Memory B cell (primary cell): Measurements from ENCODE around the gene ETV2.

ENCODE experiments used
- ATAC-seq: fragments of 150-1000 bp; cut with Tn5 transposase; 2 replicates; pipeline ENCODE4 v1.10.0; 2021; ENCODE audit warnings: low read depth, mild to moderate bottlenecking, moderate library complexity
- DNase-seq, 2 donors: peaks; one replicate each; pipeline ENCODE4 v3.0.0; 2022; ENCODE audit warnings: low spot score in 2 of 2
- H3K27ac Mint-ChIP-seq: one replicate; pipeline ENCODE4 v1.8.0; 2022; ENCODE audit warnings: mild to moderate bottlenecking, moderate library complexity, mixed read lengths
- H3K27me3 Mint-ChIP-seq: one replicate; pipeline ENCODE4 v1.8.0; 2022; ENCODE audit warnings: mixed read lengths
- H3K36me3 Mint-ChIP-seq: one replicate; pipeline ENCODE4 v1.8.0; 2022; ENCODE audit warnings: mild to moderate bottlenecking, mixed read lengths
- H3K4me1 Mint-ChIP-seq: one replicate; pipeline ENCODE4 v1.8.0; 2022; ENCODE audit warnings: mixed read lengths
- H3K4me3 Mint-ChIP-seq: one replicate; pipeline ENCODE4 v1.8.0; 2022; ENCODE audit warnings: mild to moderate bottlenecking, moderate library complexity, mixed read lengths
- H3K9me3 Mint-ChIP-seq: one replicate; pipeline ENCODE4 v1.8.0; 2022; ENCODE audit warnings: mixed read lengths

Gene ETV2

DNA sequence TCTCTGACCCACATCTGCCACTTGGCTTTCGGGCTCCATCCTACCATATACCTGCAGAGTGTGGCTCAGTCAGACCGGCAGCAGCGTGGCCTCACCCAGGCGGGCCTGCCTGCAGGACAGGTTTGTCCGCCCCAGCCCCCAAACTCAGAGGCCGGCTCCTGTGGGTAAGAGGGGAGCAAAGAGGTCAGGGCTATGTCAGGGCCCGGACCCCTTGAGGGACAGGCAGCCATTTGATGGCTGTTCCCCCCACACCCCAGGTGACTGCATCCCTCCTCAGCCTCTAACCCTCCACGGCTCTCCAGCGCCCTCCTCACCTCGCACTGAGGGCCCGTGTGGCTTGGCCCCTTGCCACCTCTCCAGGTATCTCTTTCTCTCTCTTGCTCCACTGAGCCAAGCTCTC, 50.5 kb downstream of the ETV2 start:
- Mint-ChIP-seq H3K36me3 (no peaks in the 10 kb centered on the region), H3K4me3 (no peak overlapping the region), H3K9me3 (no peaks in the 10 kb centered on the region), H3K27ac (no peak overlapping the region), H3K27me3 (no peaks in the 10 kb centered on the region), H3K4me1 (peaks cover 3% of the 10 kb centered on the region)
- ATAC-seq (no peak), DNase-seq (no peak)

DNA sequence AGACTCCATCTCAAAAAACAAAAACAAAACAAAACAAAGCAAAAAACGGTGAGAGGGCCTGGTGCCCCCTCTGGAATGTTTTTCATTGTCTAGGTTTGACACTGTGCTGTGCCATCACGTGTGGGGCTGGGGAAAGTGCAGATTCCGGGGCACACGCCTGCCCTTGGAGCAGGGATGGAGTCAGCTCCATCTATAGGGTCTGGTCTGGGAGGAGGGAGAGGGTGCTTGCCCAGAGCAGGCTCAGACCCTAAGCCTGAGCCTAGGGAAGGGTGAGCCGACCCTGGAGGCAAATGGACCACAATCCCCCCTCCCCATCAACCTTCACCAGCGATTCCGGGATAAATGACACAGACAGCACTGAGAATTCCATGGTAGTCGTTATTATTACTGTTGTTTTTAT, 51.9 kb downstream of the ETV2 start:
- peak; percentile 1 for ATAC-seq
- no peaks in the 10 kb centered on the region for H3K27me3 Mint-ChIP-seq
- H3K27ac Mint-ChIP-seq: no peak overlapping the region

DNA sequence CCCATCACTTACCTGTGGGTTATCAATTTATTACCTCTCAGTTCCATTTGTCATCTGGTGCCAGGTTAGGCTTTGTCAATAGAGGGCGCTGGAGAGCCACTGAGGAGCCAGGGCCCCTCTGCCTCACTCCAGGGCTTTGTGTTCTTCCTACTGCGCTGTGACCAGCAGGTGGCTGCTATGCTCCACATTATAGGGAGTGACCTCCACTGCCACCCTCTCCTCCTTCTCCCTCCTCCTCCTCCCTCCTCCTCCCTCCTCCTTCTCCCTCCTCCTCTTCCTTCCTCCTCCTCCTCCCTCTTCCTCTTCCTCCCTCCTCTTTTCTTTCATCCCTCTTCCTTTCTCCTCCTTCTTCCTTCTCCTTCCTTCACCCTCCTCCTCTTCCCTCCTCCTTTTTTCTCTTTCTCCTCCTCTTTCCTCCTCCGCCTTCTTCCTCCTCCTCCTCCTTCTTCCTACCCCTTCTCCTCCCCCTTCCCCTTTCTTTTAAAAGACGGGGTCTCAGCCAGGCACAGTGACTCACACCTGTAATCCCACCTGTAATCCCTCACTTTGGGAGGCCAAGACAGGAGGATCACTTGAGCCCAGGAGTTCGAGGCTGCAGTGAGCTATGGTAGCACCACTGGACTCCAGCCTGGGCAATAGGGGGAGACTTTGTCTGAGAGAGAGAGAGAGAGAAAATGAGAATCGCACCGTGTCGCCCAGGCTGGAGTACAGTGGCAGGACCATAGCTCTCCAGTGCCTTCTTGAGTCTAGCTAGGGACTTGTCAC, 52.5 kb downstream of the ETV2 start:
- H3K27ac Mint-ChIP-seq: no peak overlapping the region

More for the DNA sequence above, 51.9 kb downstream of the ETV2 start:
- DNase-seq: no peak
- peaks cover 3% of the 10 kb centered on the region for H3K4me1 Mint-ChIP-seq
- no peak overlapping the region for H3K4me3 Mint-ChIP-seq
- no peaks in the 10 kb centered on the region for H3K36me3 Mint-ChIP-seq
- no peaks in the 10 kb centered on the region for H3K9me3 Mint-ChIP-seq

More for the DNA sequence above, 52.5 kb downstream of the ETV2 start:
- DNase-seq (peak; percentile 91 to 94), ATAC-seq (peak; percentile 99)
- H3K4me1 Mint-ChIP-seq: peaks cover 3% of the 10 kb centered on the region
- H3K4me3 Mint-ChIP-seq: no peak overlapping the region
- H3K36me3 Mint-ChIP-seq: no peaks in the 10 kb centered on the region
- no peaks in the 10 kb centered on the region for H3K9me3 Mint-ChIP-seq
- no peaks in the 10 kb centered on the region for H3K27me3 Mint-ChIP-seq
